ENCODE results near the gene HOXA5.

- TF ChIP-seq, protein P1, sequence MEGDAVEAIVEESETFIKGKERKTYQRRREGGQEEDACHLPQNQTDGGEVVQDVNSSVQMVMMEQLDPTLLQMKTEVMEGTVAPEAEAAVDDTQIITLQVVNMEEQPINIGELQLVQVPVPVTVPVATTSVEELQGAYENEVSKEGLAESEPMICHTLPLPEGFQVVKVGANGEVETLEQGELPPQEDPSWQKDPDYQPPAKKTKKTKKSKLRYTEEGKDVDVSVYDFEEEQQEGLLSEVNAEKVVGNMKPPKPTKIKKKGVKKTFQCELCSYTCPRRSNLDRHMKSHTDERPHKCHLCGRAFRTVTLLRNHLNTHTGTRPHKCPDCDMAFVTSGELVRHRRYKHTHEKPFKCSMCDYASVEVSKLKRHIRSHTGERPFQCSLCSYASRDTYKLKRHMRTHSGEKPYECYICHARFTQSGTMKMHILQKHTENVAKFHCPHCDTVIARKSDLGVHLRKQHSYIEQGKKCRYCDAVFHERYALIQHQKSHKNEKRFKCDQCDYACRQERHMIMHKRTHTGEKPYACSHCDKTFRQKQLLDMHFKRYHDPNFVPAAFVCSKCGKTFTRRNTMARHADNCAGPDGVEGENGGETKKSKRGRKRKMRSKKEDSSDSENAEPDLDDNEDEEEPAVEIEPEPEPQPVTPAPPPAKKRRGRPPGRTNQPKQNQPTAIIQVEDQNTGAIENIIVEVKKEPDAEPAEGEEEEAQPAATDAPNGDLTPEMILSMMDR (IDR thresholded peaks at IDR 0.05), result no peak
- no peak for TF ChIP-seq POLR2A (IDR thresholded peaks at IDR 0.05)
Measured at GRCh38 chr7:27159266-27160144, 16.0 kb upstream of the HOXA5 start.
